MV-4-11 (cell line): ENCODE data around the gene HCRTR1.
"Not testable (repeated sequence)": the region's sequence is repeated elsewhere in the genome, so short reads cannot be mapped to it uniquely, and the experiment has no call there.

ENCODE experiments used
- DNase-seq: peaks from one replicate; lab custom pipeline; 2025; lab: John Stamatoyannopoulos, UW

Gene HCRTR1

GRCh38 chr1:31581821-31582810 is 35.4 kb upstream of the HCRTR1 start:
- DNase-seq, result no peak

GRCh38 chr1:31583082-31583994 is 34.2 kb upstream of the HCRTR1 start:
- no peak for DNase-seq

GRCh38 chr1:31583995-31584868 is 33.3 kb upstream of the HCRTR1 start:
- no peak for DNase-seq

- DNase-seq, result no peak
Observed at GRCh38 chr1:31584869-31585735, 32.4 kb upstream of the HCRTR1 start.

GRCh38 chr1:31585736-31586365 is 31.6 kb upstream of the HCRTR1 start:
- DNase-seq, result no peak

GRCh38 chr1:31586376-31587327 is 30.8 kb upstream of the HCRTR1 start:
- no peak for DNase-seq

- not testable (repeated sequence) for DNase-seq
Observed at GRCh38 chr1:31587328-31587699, 30.2 kb upstream of the HCRTR1 start.

GRCh38 chr1:31587720-31588423 is 29.6 kb upstream of the HCRTR1 start:
- peak; percentile 8 for DNase-seq

- DNase-seq, result no peak
Observed at GRCh38 chr1:31588751-31589515, 28.6 kb upstream of the HCRTR1 start.

- no peak for DNase-seq
Observed at GRCh38 chr1:31591425-31592093, 25.9 kb upstream of the HCRTR1 start.

- no peak for DNase-seq
Observed at GRCh38 chr1:31592132-31592531, 25.4 kb upstream of the HCRTR1 start.

GRCh38 chr1:31593136-31593665 is 24.3 kb upstream of the HCRTR1 start:
- DNase-seq, result no peak

GRCh38 chr1:31593770-31594632 is 23.5 kb upstream of the HCRTR1 start:
- DNase-seq, result peak; percentile 48

- DNase-seq, result no peak
Observed at GRCh38 chr1:31595836-31596736, 21.4 kb upstream of the HCRTR1 start.

GRCh38 chr1:31596737-31597097 is 20.8 kb upstream of the HCRTR1 start:
- peak; percentile 30 for DNase-seq
